Coronary artery (tissue), 2 donors: ENCODE data around the gene VPS26A.

Experiments
- DNase-seq: peaks from one replicate; pipeline ENCODE4 v3.0.0-alpha.2; 2017; ENCODE audit warnings: low spot score
- H3K27ac ChIP-seq, 2 donors: fragments of 200-600 bp; sonication (generic); one replicate each; pipeline ENCODE4 v1.5.1; 2016 to 2019
- H3K4me3 ChIP-seq: fragments of 200-600 bp; sonication (generic); 2 replicates; pipeline ENCODE4 v1.5.1; 2016; ENCODE audit warnings: mild to moderate bottlenecking, moderate library complexity
- CTCF ChIP-seq: fragments of 200-600 bp; sonication (generic); IDR thresholded peaks from one replicate; pipeline ENCODE4 v1.5.1; 2019; ENCODE audit warnings: antibody characterized with exemption

The VPS26A gene

GRCh38 chr10:69182005-69182404 lies 58.0 kb downstream of the VPS26A start:
- no peak for TF ChIP-seq CTCF
- H3K4me3 ChIP-seq: no peak overlapping the region
- H3K27ac ChIP-seq: no peak overlapping the region
- no peak for DNase-seq

- Histone ChIP-seq H3K27ac (no peak overlapping the region), H3K4me3 (no peak overlapping the region)
- DNase-seq: no peak
- TF ChIP-seq CTCF: no peak
Measured at GRCh38 chr10:69186524-69186923, 62.5 kb downstream of the VPS26A start.

- H3K27ac ChIP-seq: no peak overlapping the region
- DNase-seq: no peak
- H3K4me3 ChIP-seq: no peak overlapping the region
- no peak for TF ChIP-seq CTCF
Measured at GRCh38 chr10:69201045-69201444, 77.1 kb downstream of the VPS26A start.

- Histone ChIP-seq H3K4me3 (no peak overlapping the region), H3K27ac (no peak overlapping the region)
- DNase-seq: no peak
- no peak for TF ChIP-seq CTCF
Measured at GRCh38 chr10:69202332-69202731, 78.4 kb downstream of the VPS26A start.

- no peak for DNase-seq
- Histone ChIP-seq H3K27ac (no peak overlapping the region), H3K4me3 (no peak overlapping the region)
- no peak for TF ChIP-seq CTCF
Measured at GRCh38 chr10:69208761-69209160, 84.8 kb downstream of the VPS26A start.

- Histone ChIP-seq H3K27ac (no peak overlapping the region), H3K4me3 (no peak overlapping the region)
- TF ChIP-seq CTCF: no peak
- DNase-seq: no peak
Measured at GRCh38 chr10:69209787-69210484, 86.0 kb downstream of the VPS26A start.

- no peak for DNase-seq
- no peak for TF ChIP-seq CTCF
- H3K27ac ChIP-seq: no peak overlapping the region
- H3K4me3 ChIP-seq: no peak overlapping the region
Measured at GRCh38 chr10:69211104-69211503, 87.1 kb downstream of the VPS26A start.
